Measurements from ENCODE around the gene CERS6.
"Not testable (repeated sequence)": the region's sequence is repeated elsewhere in the genome, so short reads cannot be mapped to it uniquely, and the experiment has no call there.

The CERS6 gene

GRCh38 chr2:168455645-168456520 is at the start of gene CERS6:
TSS of gene CERS6 (plus strand) at chr2:168456272. CDS start at chr2:168456449, 177 bp downstream.
- DNase-seq (ENCODE audit: low spot score): peak; percentile 99

DNA sequence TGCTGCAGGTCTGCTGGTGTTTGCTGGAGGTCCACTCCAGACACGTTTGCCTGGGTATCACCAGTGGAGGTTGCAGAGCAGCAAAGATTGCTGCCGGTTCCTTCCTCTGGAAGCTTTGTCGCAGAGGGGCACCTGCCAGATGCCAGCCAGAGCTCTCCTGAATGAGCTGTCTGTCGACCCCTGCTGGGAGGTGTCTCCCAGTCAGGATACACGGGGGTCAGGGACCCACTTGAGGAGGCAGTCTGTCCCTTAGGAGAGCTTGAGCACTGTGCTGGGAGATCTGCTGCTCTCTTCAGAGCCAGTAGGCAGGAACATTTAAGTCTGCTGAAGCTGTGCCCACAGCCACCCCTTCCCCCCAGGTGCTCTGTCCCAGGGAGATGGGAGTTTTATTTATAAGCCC is 43.8 kb upstream of the CERS6 start:
- DNase-seq (ENCODE audit: low spot score): not testable (repeated sequence)

GRCh38 chr2:168413101-168413500 is 43.0 kb upstream of the CERS6 start:
- not testable (repeated sequence) for DNase-seq (ENCODE audit: low spot score)

DNA sequence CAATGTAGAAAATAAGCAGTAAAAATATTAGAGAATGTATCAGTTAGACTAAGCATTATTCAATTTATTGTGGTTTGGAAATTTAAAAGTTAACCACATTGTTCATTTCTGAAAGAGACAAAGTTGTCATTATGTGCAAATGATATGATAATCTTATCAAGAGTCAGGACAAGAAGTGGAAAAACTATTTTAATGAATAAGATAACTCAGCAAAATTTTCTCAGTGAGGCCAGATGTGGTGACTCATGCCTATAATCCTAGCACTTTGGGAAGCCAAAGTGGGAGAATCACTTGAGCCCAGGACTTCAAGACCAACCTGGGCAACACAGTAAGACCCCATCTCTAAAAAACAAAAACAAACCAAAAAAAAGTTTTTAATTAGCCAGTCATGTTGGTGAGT is 39.5 kb upstream of the CERS6 start:
- DNase-seq (ENCODE audit: low spot score): no peak

- no peak for DNase-seq (ENCODE audit: low spot score)
Observed at GRCh38 chr2:168422584-168422983, 33.5 kb upstream of the CERS6 start.

GRCh38 chr2:168424112-168424951 is 31.7 kb upstream of the CERS6 start:
- no peak for DNase-seq (ENCODE audit: low spot score)

- no peak for DNase-seq (ENCODE audit: low spot score)
Observed at GRCh38 chr2:168424971-168425370, 31.1 kb upstream of the CERS6 start.

GRCh38 chr2:168426861-168427260 is 29.2 kb upstream of the CERS6 start:
- DNase-seq (ENCODE audit: low spot score): no peak

DNA sequence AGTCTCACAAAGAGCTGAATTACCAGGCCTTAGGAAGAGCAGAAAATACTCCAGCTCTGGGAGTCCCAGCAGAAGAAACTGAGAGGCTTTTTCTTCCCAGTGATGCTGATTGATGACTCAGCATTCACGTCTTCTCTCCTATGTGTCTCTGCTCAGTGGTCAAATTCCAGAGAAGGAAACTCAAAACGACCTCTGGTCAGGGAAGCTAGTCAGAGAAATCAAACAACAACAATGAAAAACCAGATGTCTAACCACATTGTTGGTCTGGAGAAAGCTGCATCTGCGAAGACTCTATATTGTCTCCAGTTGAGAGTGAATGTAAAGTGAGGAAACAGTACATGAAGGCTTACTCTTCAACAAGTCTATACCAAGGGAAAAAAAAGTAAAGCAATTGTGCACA is 28.6 kb upstream of the CERS6 start:
- DNase-seq (ENCODE audit: low spot score): peak; percentile 30

- no peak for DNase-seq (ENCODE audit: low spot score)
Observed at GRCh38 chr2:168428431-168428830, 27.6 kb upstream of the CERS6 start.

- DNase-seq (ENCODE audit: low spot score): no peak
Observed at GRCh38 chr2:168429988-168430387, 26.1 kb upstream of the CERS6 start.

GRCh38 chr2:168430431-168430830 is 25.6 kb upstream of the CERS6 start:
- no peak for DNase-seq (ENCODE audit: low spot score)

DNA sequence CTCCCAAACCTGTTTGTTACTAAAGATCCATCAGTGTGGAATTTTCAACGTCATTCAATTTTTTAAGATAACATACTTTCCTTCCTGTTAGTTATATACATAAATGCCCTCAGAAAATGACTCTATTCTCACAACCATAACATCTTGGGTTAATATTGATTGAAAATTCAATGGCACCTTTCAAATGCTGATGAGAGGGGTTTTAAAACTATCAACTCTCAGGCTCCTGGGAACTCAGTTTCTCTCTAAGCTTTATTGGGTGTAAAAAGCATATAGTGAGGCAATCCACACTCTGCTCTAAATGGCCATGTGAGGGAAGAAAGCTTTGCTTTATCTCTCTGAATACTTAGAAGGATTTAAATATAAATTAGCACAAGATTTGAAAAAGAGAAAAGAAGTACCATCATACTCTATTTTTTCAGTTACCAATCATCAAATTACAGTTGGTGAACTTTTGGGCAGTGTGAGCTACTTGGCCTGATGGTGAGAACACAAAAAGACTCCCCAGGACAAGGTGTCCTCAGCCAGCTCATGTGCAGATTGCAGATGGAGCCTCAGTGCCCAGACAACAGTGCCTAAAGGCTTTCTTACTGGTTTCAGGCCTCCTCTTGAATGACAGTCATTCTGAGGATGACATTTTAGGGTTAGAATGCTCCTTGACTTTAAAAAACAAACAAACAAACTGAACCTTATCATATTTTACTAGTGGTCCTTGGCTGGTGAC is 24.6 kb upstream of the CERS6 start:
- DNase-seq (ENCODE audit: low spot score): no peak

- no peak for DNase-seq (ENCODE audit: low spot score)
Observed at GRCh38 chr2:168432100-168432499, 24.0 kb upstream of the CERS6 start.

GRCh38 chr2:168432565-168433186 is 23.4 kb upstream of the CERS6 start:
- no peak for DNase-seq (ENCODE audit: low spot score)

GRCh38 chr2:168433527-168433926 is 22.5 kb upstream of the CERS6 start:
- DNase-seq (ENCODE audit: low spot score): no peak

GRCh38 chr2:168434146-168434545 is 21.9 kb upstream of the CERS6 start:
- DNase-seq (ENCODE audit: low spot score): no peak

- no peak for DNase-seq (ENCODE audit: low spot score)
Observed at GRCh38 chr2:168436840-168437239, 19.2 kb upstream of the CERS6 start.

GRCh38 chr2:168438553-168438952 is 17.5 kb upstream of the CERS6 start:
- no peak for DNase-seq (ENCODE audit: low spot score)

DNA sequence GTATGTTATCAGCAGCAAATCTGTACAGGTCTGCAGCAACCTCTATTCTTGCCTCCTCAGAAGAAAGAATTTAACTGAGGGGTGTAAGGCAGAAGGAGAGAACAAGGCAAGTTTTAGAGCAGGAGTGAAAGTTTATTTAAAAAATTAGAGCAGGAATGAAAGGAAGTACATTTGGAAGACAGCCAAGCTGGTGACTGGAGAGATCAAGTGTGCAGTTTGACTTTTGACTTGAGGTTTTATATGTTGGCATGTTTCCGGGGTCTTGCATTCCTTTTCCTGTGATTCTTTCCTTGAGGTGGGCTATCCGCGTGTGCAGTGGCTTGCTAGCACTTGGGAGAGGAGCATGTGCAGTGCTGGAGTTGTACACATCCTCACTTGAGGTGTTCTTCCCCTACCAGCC is 16.5 kb upstream of the CERS6 start:
- DNase-seq (ENCODE audit: low spot score): no peak

DNA sequence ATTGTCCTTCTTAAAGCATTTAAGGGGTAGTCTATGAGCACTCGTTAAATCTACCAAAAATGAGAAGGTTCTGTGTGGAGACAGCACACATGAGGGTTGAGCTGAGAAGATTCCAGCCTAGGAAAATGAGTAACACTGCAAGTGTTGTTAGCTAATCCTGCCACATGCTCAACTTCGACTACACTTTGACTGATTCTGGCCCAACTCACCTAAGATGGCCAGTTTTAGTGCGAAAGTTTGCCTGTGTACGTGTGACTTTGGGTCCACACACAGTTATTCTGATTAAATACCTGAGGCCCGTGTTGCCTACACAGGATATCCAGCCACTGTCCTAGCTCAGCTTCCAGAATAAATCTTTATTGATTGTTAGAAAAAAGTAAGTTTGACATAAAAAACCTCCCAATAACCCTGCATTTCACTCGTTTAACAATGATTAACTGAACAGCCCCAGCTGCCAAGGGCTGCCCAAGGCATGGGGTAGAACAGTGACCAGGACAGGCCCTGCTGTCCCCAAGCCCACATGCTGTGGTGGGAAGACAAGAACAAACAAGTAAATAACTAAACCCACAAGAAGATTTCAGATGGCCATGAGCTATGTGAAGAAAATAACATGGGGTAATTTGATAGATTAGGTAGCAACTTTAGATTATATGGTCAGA is 14.7 kb upstream of the CERS6 start:
- no peak for DNase-seq (ENCODE audit: low spot score)

Data from AG20443 (cell line).